Endothelial cell of umbilical vein (primary cell): Measurements from ENCODE around the gene SPRR1A. TPM values are rescaled to one million over a fixed set of nuclear protein-coding genes. Genes with fewer than 3 reads are reported as not detected.

Experiments used
- BruUV-seq: library from RNA; stranded (reverse); fragments of 400-500 nt; replicated peaks from 2 replicates; lab custom pipeline; 2021; lab: Mats Ljungman, UMichigan
- CTCF ChIA-PET: fragments of 300-600, 350-600 bp; sonication (Branson Sonifier 250); formaldehyde crosslinking; loops from one replicate; lab custom pipeline; 2021; ENCODE audit warnings: antibody characterized with exemption, inconsistent platforms; lab: Charles Lee
- POLR2A ChIA-PET: fragments of 300-600, 350-600 bp; sonication (Branson Sonifier 250); formaldehyde crosslinking; loops from one replicate; lab custom pipeline; 2021; ENCODE audit warnings: antibody characterized with exemption, inconsistent platforms; lab: Charles Lee
- DNase-seq: peaks from one replicate; pipeline ENCODE4 v3.0.0-alpha.2; 2011; ENCODE audit warnings: low read depth, low spot score
- FAIRE-seq: peaks from 2 replicates; lab custom pipeline; 2011; peaks lifted over from hg19 to GRCh38; lab: Jason Lieb, UNC
- H2AFZ ChIP-seq: 2 replicates; pipeline ENCODE4 v1.6.0; 2012; ENCODE audit warnings: low read depth, low read length, control low read depth, inconsistent platforms
- H3K27ac ChIP-seq: 2 replicates; pipeline ENCODE4 v1.5.1; 2011; ENCODE audit warnings: low read depth, mild to moderate bottlenecking, control low read depth, low read length, moderate library complexity; ENCODE audit not compliant: insufficient read depth
- H3K27me3 ChIP-seq, 2 experiments: 2 replicates each; pipeline versions ENCODE4 v1.6.0 to v1.6.1; 2011; ENCODE audit warnings: low read length in 2 of 2, mixed read lengths in 1 of 2; ENCODE audit not compliant: control insufficient read depth in 2 of 2, insufficient read depth in 2 of 2
- H3K36me3 ChIP-seq, 2 experiments: 2 replicates in 1 of 2; 3 replicates in 1 of 2; pipeline ENCODE4 v1.5.1; 2011; ENCODE audit warnings: low read length in 2 of 2, mild to moderate bottlenecking in 1 of 2, moderate library complexity in 1 of 2; ENCODE audit not compliant: control insufficient read depth in 2 of 2, insufficient read depth in 2 of 2; ENCODE audit errors: extremely low read depth in 1 of 2
- H3K4me1 ChIP-seq: 3 replicates; pipeline ENCODE4 v1.5.1; 2011; ENCODE audit warnings: mild to moderate bottlenecking, low read length; ENCODE audit not compliant: control insufficient read depth, insufficient read depth; ENCODE audit errors: extremely low read depth
- H3K4me2 ChIP-seq: 2 replicates; pipeline ENCODE4 v1.6.1; 2011; ENCODE audit warnings: low read length, control low read depth, mixed read lengths; ENCODE audit not compliant: insufficient read depth
- H3K4me3 ChIP-seq, 3 experiments: fragments of 200-600 bp in 1 of 3; sonication (generic), shearing (Covaris generic) in 1 of 3; replicated peaks in 1 of 3; 2 replicates each; pipeline ENCODE4 v1.5.1; 2011 to 2016; ENCODE audit warnings: control low read depth in 3 of 3, low read length in 3 of 3, mild to moderate bottlenecking in 2 of 3, inconsistent platforms in 1 of 3, low read depth in 1 of 3, moderate library complexity in 1 of 3; ENCODE audit not compliant: insufficient read depth in 1 of 3
- H3K79me2 ChIP-seq: 2 replicates; pipeline ENCODE4 v1.6.0; 2012; ENCODE audit warnings: low read length, inconsistent platforms; ENCODE audit not compliant: control insufficient read depth, insufficient read depth
- H3K9ac ChIP-seq: replicated peaks from 2 replicates; pipeline ENCODE3; 2011; ENCODE audit warnings: low read length, control low read depth; ENCODE audit not compliant: insufficient read depth; ENCODE audit errors: extremely low read depth
- H3K9me1 ChIP-seq: replicated peaks from 3 replicates; pipeline ENCODE4 v1.6.0; 2011; ENCODE audit warnings: mild to moderate bottlenecking, low read length; ENCODE audit not compliant: control insufficient read depth, insufficient read depth; ENCODE audit errors: extremely low read depth
- H3K9me3 ChIP-seq: replicated peaks from 2 replicates; pipeline ENCODE4 v1.5.1; 2012; ENCODE audit warnings: low read length, inconsistent platforms; ENCODE audit not compliant: control insufficient read depth, insufficient read depth
- H4K20me1 ChIP-seq: replicated peaks from 2 replicates; pipeline ENCODE3; 2011; ENCODE audit warnings: mild to moderate bottlenecking, low read length; ENCODE audit not compliant: control insufficient read depth, insufficient read depth; ENCODE audit errors: extremely low read depth
- EZH2 ChIP-seq: IDR thresholded peaks from 2 replicates; pipeline ENCODE4 v1.6.1; 2012; ENCODE audit warnings: borderline replicate concordance, low read depth, mild to moderate bottlenecking, moderate library complexity, low read length, inconsistent platforms; ENCODE audit not compliant: severe bottlenecking
- FOS ChIP-seq: IDR thresholded peaks from 2 replicates; pipeline ENCODE4 v1.6.1; 2011; ENCODE audit warnings: mild to moderate bottlenecking, low read length, moderate library complexity, borderline replicate concordance; ENCODE audit not compliant: insufficient read depth
- GATA2 ChIP-seq: IDR thresholded peaks from 2 replicates; pipeline ENCODE4 v1.7.0; 2011; ENCODE audit warnings: low read depth, mild to moderate bottlenecking, moderate library complexity, mixed read lengths, low read length; ENCODE audit not compliant: insufficient read length, insufficient read depth
- JUN ChIP-seq: IDR thresholded peaks from 2 replicates; pipeline ENCODE4 v1.6.1; 2011; ENCODE audit warnings: borderline replicate concordance, low read depth; ENCODE audit not compliant: insufficient read length, insufficient read depth
- MYC ChIP-seq: IDR thresholded peaks from one replicate; pipeline ENCODE4 v1.6.1; 2011; ENCODE audit warnings: mild to moderate bottlenecking, low read depth, low read length
- POLR2A ChIP-seq: IDR thresholded peaks from 2 replicates; pipeline ENCODE4 v1.6.1; 2012; ENCODE audit warnings: low read depth, mild to moderate bottlenecking, control low read depth, low read length
- POLR2AphosphoS5 ChIP-seq: IDR thresholded peaks from 2 replicates; pipeline ENCODE4 v1.6.1; 2012; ENCODE audit warnings: low read depth, mild to moderate bottlenecking, control low read depth, low read length, moderate library complexity; ENCODE audit not compliant: insufficient read depth
- dilution Hi-C: fragments of 300-500 bp; cut with MboI; formaldehyde crosslinking; loops from one replicate; pipeline ENCODE4 v1.15.0; 2019; ENCODE audit warnings: low sequenced_read_pairs; ENCODE audit not compliant: extremely low pct_ligation_motif_present
- intact Hi-C: fragments of 100-400 bp; cut with micrococcal nuclease; formaldehyde crosslinking; loops from one replicate; pipeline ENCODE4 v1.10.0; 2022
- polyA plus RNA-seq, 4 experiments: library from polyadenylated mRNA; depleted of rRNA in 3 of 4; stranded (reverse) in 3 of 4; unstranded in 1 of 4; fragments of >200 nt; gene quantifications; 2 replicates each; pipeline versions ENCODE4 v1.2.1 to v1.2.3, GENCODE V29; 2011 to 2012; ENCODE audit warnings: missing spikeins in 1 of 4
- total RNA-seq: library from RNA; stranded (reverse); gene quantifications from 2 replicates; pipeline ENCODE4 v1.2.3, GENCODE V29; 2021
- TF ChIP-seq, protein P1 (sequence below), 2 donors: IDR thresholded peaks; 1 replicate in 1 of 2; 2 replicates in 1 of 2; pipeline ENCODE4 v1.5.1; 2011; ENCODE audit warnings: low read length in 2 of 2, mild to moderate bottlenecking in 2 of 2, moderate library complexity in 2 of 2, control low read depth in 1 of 2, inconsistent platforms in 1 of 2, low read depth in 1 of 2; ENCODE audit not compliant: insufficient read depth in 1 of 2; ENCODE audit errors: extremely low read depth in 1 of 2
- TF ChIP-seq, protein P2 (sequence below): IDR thresholded peaks from 2 replicates; pipeline ENCODE4 v1.6.1; 2011; ENCODE audit not compliant: insufficient read depth, insufficient read length

The SPRR1A gene
- total and polyA plus RNA-seq, 2 donors (not counting 3 experiments of a cell fraction or from before 2014, with no cell fraction given) = not detected

GRCh38 chr1:152970495-152970894 is 13.4 kb upstream of the SPRR1A start, which contains the start of gene SPRR4:
Gene SPRR4 (plus strand): TSS chr1:152970648. CDS start chr1:152971891, 1,243 bp downstream.
- dilution Hi-C loops = no loop called here

More at GRCh38 chr1:152970495-152970894, 13.4 kb upstream of the SPRR1A start, which contains the start of gene SPRR4:
- Histone ChIP-seq H3K36me3 (no peaks in the 10 kb centered on the region), H2AFZ (no peak within 1 kb of the TSS), H3K4me2 (no peak within 1 kb of the TSS), H3K9ac (no peak within 1 kb of the TSS), H3K9me1 (no peaks in the 10 kb centered on the region), H4K20me1 (no peaks in the 10 kb centered on the region), H3K4me3 (no peak within 1 kb of the TSS), H3K79me2 (no peaks in the 10 kb centered on the region), H3K27me3 (no peaks in the 10 kb centered on the region), H3K9me3 (no peaks in the 10 kb centered on the region), H3K4me1 (no peaks in the 10 kb centered on the region), H3K27ac (no peak within 1 kb of the TSS)
- POLR2A ChIA-PET = no interaction called here
- intact Hi-C loops = no loop called here
- CTCF ChIA-PET = no interaction called here
- FAIRE-seq (no peak), DNase-seq (no peak)
- no TSS peak for BruUV-seq
- TF ChIP-seq POLR2A (no peak), JUN (no peak), POLR2AphosphoS5 (no peak), FOS (no peak), MYC (no peak), EZH2 (no peak), GATA2 (no peak)
- TF ChIP-seq, protein P1, sequence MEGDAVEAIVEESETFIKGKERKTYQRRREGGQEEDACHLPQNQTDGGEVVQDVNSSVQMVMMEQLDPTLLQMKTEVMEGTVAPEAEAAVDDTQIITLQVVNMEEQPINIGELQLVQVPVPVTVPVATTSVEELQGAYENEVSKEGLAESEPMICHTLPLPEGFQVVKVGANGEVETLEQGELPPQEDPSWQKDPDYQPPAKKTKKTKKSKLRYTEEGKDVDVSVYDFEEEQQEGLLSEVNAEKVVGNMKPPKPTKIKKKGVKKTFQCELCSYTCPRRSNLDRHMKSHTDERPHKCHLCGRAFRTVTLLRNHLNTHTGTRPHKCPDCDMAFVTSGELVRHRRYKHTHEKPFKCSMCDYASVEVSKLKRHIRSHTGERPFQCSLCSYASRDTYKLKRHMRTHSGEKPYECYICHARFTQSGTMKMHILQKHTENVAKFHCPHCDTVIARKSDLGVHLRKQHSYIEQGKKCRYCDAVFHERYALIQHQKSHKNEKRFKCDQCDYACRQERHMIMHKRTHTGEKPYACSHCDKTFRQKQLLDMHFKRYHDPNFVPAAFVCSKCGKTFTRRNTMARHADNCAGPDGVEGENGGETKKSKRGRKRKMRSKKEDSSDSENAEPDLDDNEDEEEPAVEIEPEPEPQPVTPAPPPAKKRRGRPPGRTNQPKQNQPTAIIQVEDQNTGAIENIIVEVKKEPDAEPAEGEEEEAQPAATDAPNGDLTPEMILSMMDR (IDR thresholded peaks at IDR 0.05; ENCODE audit: extremely low read depth in 1 of 2, insufficient read depth in 1 of 2, low read depth in 1 of 2, low read length in 2 of 2) = no peak
- TF ChIP-seq, protein P2, sequence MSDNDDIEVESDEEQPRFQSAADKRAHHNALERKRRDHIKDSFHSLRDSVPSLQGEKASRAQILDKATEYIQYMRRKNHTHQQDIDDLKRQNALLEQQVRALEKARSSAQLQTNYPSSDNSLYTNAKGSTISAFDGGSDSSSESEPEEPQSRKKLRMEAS = no peak
